ENCODE results near the gene CEP350.
A peak's percentile ranks its signal among the peaks of the same experiment; 100 is the strongest.

The CEP350 gene

GRCh38 chr1:180152588-180152987 lies 198.0 kb downstream of the CEP350 start:
- 96% methylated on average over 6 of the region's 6 CpGs for WGBS
- no peak overlapping the region for H3K4me3 ChIP-seq (ENCODE audit: low read length)
- H3K36me3 ChIP-seq (ENCODE audit: insufficient read depth, low read length): no peaks in the 10 kb centered on the region
- H3K9me3 ChIP-seq (ENCODE audit: insufficient read depth, low read depth, low read length): no peaks in the 10 kb centered on the region
- H3K27ac ChIP-seq (ENCODE audit: low read depth, low read length): no peak overlapping the region
- H3K4me1 ChIP-seq (ENCODE audit: insufficient read depth, low read length): peaks cover 4% of the 10 kb centered on the region; the same call in 1 of the 2 replicates
- peaks cover 39% of the 10 kb centered on the region for H3K27me3 ChIP-seq (ENCODE audit: insufficient read depth, low read length)
- no peak overlapping the region for H3K9ac ChIP-seq (ENCODE audit: low read depth, low read length)

- no peaks in the 10 kb centered on the region for H3K36me3 ChIP-seq (ENCODE audit: insufficient read depth, low read length)
- WGBS: 88% methylated on average over 5 of the region's 5 CpGs
- H3K4me3 ChIP-seq (ENCODE audit: low read length): no peak overlapping the region; the same call in 1 of the 2 replicates
- no peak overlapping the region for H3K27ac ChIP-seq (ENCODE audit: low read depth, low read length)
- no peaks in the 10 kb centered on the region for H3K9me3 ChIP-seq (ENCODE audit: insufficient read depth, low read depth, low read length)
- H3K9ac ChIP-seq (ENCODE audit: low read depth, low read length): no peak overlapping the region
- H3K4me1 ChIP-seq (ENCODE audit: insufficient read depth, low read length): peaks cover 4% of the 10 kb centered on the region; the same call in 1 of the 2 replicates
- H3K27me3 ChIP-seq (ENCODE audit: insufficient read depth, low read length): peaks cover 39% of the 10 kb centered on the region
Measured at GRCh38 chr1:180153032-180153431, 198.4 kb downstream of the CEP350 start.

- peaks cover 4% of the 10 kb centered on the region; the same call in 1 of the 2 replicates for H3K4me1 ChIP-seq (ENCODE audit: insufficient read depth, low read length)
- no peaks in the 10 kb centered on the region for H3K36me3 ChIP-seq (ENCODE audit: insufficient read depth, low read length)
- WGBS: 19% methylated on average over 7 of the region's 7 CpGs
- H3K4me3 ChIP-seq (ENCODE audit: low read length): peak overlapping the region; percentile 98
- H3K9ac ChIP-seq (ENCODE audit: low read depth, low read length): peak overlapping the region; percentile 86
- H3K27me3 ChIP-seq (ENCODE audit: insufficient read depth, low read length): peaks cover 39% of the 10 kb centered on the region
- no peaks in the 10 kb centered on the region for H3K9me3 ChIP-seq (ENCODE audit: insufficient read depth, low read depth, low read length)
- H3K27ac ChIP-seq (ENCODE audit: low read depth, low read length): peak overlapping the region; percentile 80
Measured at GRCh38 chr1:180154003-180154324, 199.4 kb downstream of the CEP350 start.

GRCh38 chr1:180154325-180155181 lies 199.9 kb downstream of the CEP350 start, which contains the start of gene QSOX1:
Gene QSOX1, plus strand, starts transcription at chr1:180154869. Its CDS starts 39 bp downstream, at chr1:180154908.
- H3K27me3 ChIP-seq (ENCODE audit: insufficient read depth, low read length): peaks cover 39% of the 10 kb centered on the region
- no peaks in the 10 kb centered on the region for H3K9me3 ChIP-seq (ENCODE audit: insufficient read depth, low read depth, low read length)
- peak within 1 kb of the TSS; percentile 86 for H3K9ac ChIP-seq (ENCODE audit: low read depth, low read length)
- H3K36me3 ChIP-seq (ENCODE audit: insufficient read depth, low read length): no peaks in the 10 kb centered on the region
- peak within 1 kb of the TSS; percentile 98 for H3K4me3 ChIP-seq (ENCODE audit: low read length)
- H3K4me1 ChIP-seq (ENCODE audit: insufficient read depth, low read length): peaks cover 4% of the 10 kb centered on the region; the same call in 1 of the 2 replicates
- under 1% methylated on average over 100 of the region's 100 CpGs for WGBS
- peak within 1 kb of the TSS; percentile 80 for H3K27ac ChIP-seq (ENCODE audit: low read depth, low read length)

GRCh38 chr1:180155182-180155682 lies 200.6 kb downstream of the CEP350 start:
- Histone ChIP-seq H3K27me3 (ENCODE audit: insufficient read depth, low read length) (peaks cover 39% of the 10 kb centered on the region), H3K9me3 (ENCODE audit: insufficient read depth, low read depth, low read length) (no peaks in the 10 kb centered on the region), H3K27ac (ENCODE audit: low read depth, low read length) (peak overlapping the region; percentile 19; the same call in 1 of the 2 replicates), H3K4me1 (ENCODE audit: insufficient read depth, low read length) (peaks cover 7% of the 10 kb centered on the region; the same call in 1 of the 2 replicates), H3K9ac (ENCODE audit: low read depth, low read length) (peak overlapping the region; percentile 68), H3K36me3 (ENCODE audit: insufficient read depth, low read length) (no peaks in the 10 kb centered on the region), H3K4me3 (ENCODE audit: low read length) (peak overlapping the region; percentile 98)
- 1% methylated on average over 28 of the region's 29 CpGs for WGBS

GRCh38 chr1:180156201-180156600 lies 201.6 kb downstream of the CEP350 start:
- no peaks in the 10 kb centered on the region for H3K36me3 ChIP-seq (ENCODE audit: insufficient read depth, low read length)
- H3K27ac ChIP-seq (ENCODE audit: low read depth, low read length): no peak overlapping the region
- WGBS: 95% methylated on average over 3 of the region's 4 CpGs
- H3K27me3 ChIP-seq (ENCODE audit: insufficient read depth, low read length): peaks cover 39% of the 10 kb centered on the region
- H3K4me3 ChIP-seq (ENCODE audit: low read length): peak overlapping the region; percentile 98
- no peaks in the 10 kb centered on the region for H3K9me3 ChIP-seq (ENCODE audit: insufficient read depth, low read depth, low read length)
- H3K9ac ChIP-seq (ENCODE audit: low read depth, low read length): no peak overlapping the region
- H3K4me1 ChIP-seq (ENCODE audit: insufficient read depth, low read length): peaks cover 12% of the 10 kb centered on the region

- Histone ChIP-seq H3K27ac (ENCODE audit: low read depth, low read length) (no peak overlapping the region), H3K4me3 (ENCODE audit: low read length) (no peak overlapping the region)
Measured at GRCh38 chr1:180156631-180157091, 202.1 kb downstream of the CEP350 start.

GRCh38 chr1:180157108-180157507 lies 202.5 kb downstream of the CEP350 start:
- H3K4me1 ChIP-seq (ENCODE audit: insufficient read depth, low read length): peaks cover 12% of the 10 kb centered on the region
- H3K9me3 ChIP-seq (ENCODE audit: insufficient read depth, low read depth, low read length): no peaks in the 10 kb centered on the region
- no peak overlapping the region for H3K9ac ChIP-seq (ENCODE audit: low read depth, low read length)
- 84% methylated on average over 4 of the region's 4 CpGs for WGBS
- H3K4me3 ChIP-seq (ENCODE audit: low read length): no peak overlapping the region
- no peaks in the 10 kb centered on the region for H3K36me3 ChIP-seq (ENCODE audit: insufficient read depth, low read length)
- peaks cover 32% of the 10 kb centered on the region for H3K27me3 ChIP-seq (ENCODE audit: insufficient read depth, low read length)
- H3K27ac ChIP-seq (ENCODE audit: low read depth, low read length): no peak overlapping the region

More at GRCh38 chr1:180156631-180157091, 202.1 kb downstream of the CEP350 start:
- Histone ChIP-seq H3K9ac (ENCODE audit: low read depth, low read length) (no peak overlapping the region), H3K9me3 (ENCODE audit: insufficient read depth, low read depth, low read length) (no peaks in the 10 kb centered on the region), H3K36me3 (ENCODE audit: insufficient read depth, low read length) (no peaks in the 10 kb centered on the region), H3K27me3 (ENCODE audit: insufficient read depth, low read length) (peaks cover 35% of the 10 kb centered on the region), H3K4me1 (ENCODE audit: insufficient read depth, low read length) (peaks cover 12% of the 10 kb centered on the region)
- WGBS: 75% methylated on average over 2 of the region's 2 CpGs

- H3K9ac ChIP-seq (ENCODE audit: low read depth, low read length): no peak overlapping the region
- peaks cover 12% of the 10 kb centered on the region for H3K4me1 ChIP-seq (ENCODE audit: insufficient read depth, low read length)
- peaks cover 27% of the 10 kb centered on the region for H3K27me3 ChIP-seq (ENCODE audit: insufficient read depth, low read length)
- H3K4me3 ChIP-seq (ENCODE audit: low read length): no peak overlapping the region
- no peak overlapping the region for H3K27ac ChIP-seq (ENCODE audit: low read depth, low read length)
- 89% methylated on average over 3 of the region's 3 CpGs for WGBS
- no peaks in the 10 kb centered on the region for H3K36me3 ChIP-seq (ENCODE audit: insufficient read depth, low read length)
- H3K9me3 ChIP-seq (ENCODE audit: insufficient read depth, low read depth, low read length): no peaks in the 10 kb centered on the region
Measured at GRCh38 chr1:180157576-180158057, 203.0 kb downstream of the CEP350 start.

- Histone ChIP-seq H3K4me3 (ENCODE audit: low read length) (no peak overlapping the region), H3K4me1 (ENCODE audit: insufficient read depth, low read length) (peaks cover 12% of the 10 kb centered on the region), H3K9ac (ENCODE audit: low read depth, low read length) (no peak overlapping the region), H3K36me3 (ENCODE audit: insufficient read depth, low read length) (no peaks in the 10 kb centered on the region), H3K9me3 (ENCODE audit: insufficient read depth, low read depth, low read length) (no peaks in the 10 kb centered on the region), H3K27me3 (ENCODE audit: insufficient read depth, low read length) (peaks cover 19% of the 10 kb centered on the region), H3K27ac (ENCODE audit: low read depth, low read length) (no peak overlapping the region)
- WGBS: 93% methylated on average over 16 of the region's 16 CpGs
Measured at GRCh38 chr1:180158149-180159147, 203.8 kb downstream of the CEP350 start.

Data from HUES64 (cell line).